Spinal cord (tissue), 10 donors: Measurements from ENCODE around the gene IQSEC2. TPM values are rescaled to one million over a fixed set of nuclear protein-coding genes. Genes with fewer than 3 reads are reported as not detected.

Source experiments
- DNase-seq, 6 donors: peaks; one replicate each; pipeline versions ENCODE4 v3.0.0 to v3.0.0-alpha.2; 2013 to 2015; ENCODE audit warnings: low spot score in 6 of 6, low read depth in 4 of 6
- H3K27ac ChIP-seq: one replicate; pipeline ENCODE4 v1.5.1; 2013; ENCODE audit warnings: low read depth, low read length, control low read depth
- H3K27me3 ChIP-seq: one replicate; pipeline ENCODE4 v1.6.1; 2013; ENCODE audit warnings: low read length; ENCODE audit not compliant: control insufficient read depth, insufficient read depth
- H3K36me3 ChIP-seq: one replicate; pipeline ENCODE4 v1.6.1; 2013; ENCODE audit warnings: low read length; ENCODE audit not compliant: control insufficient read depth, insufficient read depth
- H3K4me1 ChIP-seq: one replicate; pipeline ENCODE4 v1.6.1; 2013; ENCODE audit warnings: low read length; ENCODE audit not compliant: control insufficient read depth, insufficient read depth
- H3K4me3 ChIP-seq: one replicate; pipeline ENCODE4 v1.5.1; 2013; ENCODE audit warnings: low read depth, low read length, control low read depth
- H3K9me3 ChIP-seq: one replicate; pipeline ENCODE4 v1.6.1; 2013; ENCODE audit warnings: low read length; ENCODE audit not compliant: control insufficient read depth, insufficient read depth
- WGBS: methylation state at CpG from one replicate; pipeline ENCODE4 v1.1.5; 2013; ENCODE audit warnings: missing lambda C conversion rate; ENCODE audit not compliant: insufficient coverage; 5-methylcytosine and 5-hydroxymethylcytosine counted together
- polyA plus RNA-seq, 2 donors: library from polyadenylated mRNA; unstranded; fragments of 120-200 nt; gene quantifications; one replicate each; pipeline ENCODE4 v1.2.1, GENCODE V29; 2013; ENCODE audit not compliant: insufficient read length in 2 of 2
- total RNA-seq, 2 donors: library from RNA; depleted of rRNA in 1 of 2; stranded (reverse); fragments of 120-200 nt in 1 of 2; fragments of >200 nt in 1 of 2; gene quantifications; one replicate each; pipeline versions ENCODE4 v1.2.3 to v1.2.4, GENCODE V29; 2013 to 2014
- donor health status: healthy.

IQSEC2 gene
- total and polyA plus RNA-seq, 4 donors = 11.8 to 47.8 (median 28.8) TPM

DNA sequence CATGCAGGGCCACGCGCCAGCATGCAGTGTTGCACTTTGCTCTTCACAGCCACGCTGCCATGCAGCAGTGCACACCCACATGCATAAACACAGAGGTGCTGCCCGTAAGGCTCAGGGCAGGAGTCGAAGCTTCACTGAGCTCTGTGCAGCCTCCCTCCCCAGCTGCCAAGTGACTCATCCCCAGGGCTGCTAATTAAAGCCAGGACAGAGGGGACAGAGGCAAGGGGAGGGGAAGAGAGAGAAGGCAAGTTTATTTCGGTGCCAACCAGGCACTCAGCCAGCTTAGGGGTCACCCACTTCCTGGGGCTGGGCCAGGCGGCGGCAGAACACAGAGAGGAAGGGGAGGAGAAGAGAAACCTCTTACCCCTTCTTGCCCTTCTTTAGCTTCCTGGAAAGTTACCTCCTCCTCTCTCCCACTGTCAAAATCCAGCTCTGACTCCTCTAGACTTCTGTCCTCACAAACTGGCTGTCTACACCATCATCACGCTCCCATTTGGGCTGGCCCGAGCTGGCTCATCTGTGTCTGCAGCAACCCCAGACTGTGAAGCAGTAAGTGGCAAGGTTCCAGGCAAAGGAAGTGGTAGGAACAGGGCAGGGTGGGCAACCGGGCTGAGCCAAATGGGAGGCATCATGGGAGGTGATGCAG is 6.2 kb upstream of the IQSEC2 start:
- H3K4me3 ChIP-seq = no peak overlapping the region
- H3K27ac ChIP-seq = peak overlapping the region; percentile 72
- peaks cover 43% of the 10 kb centered on the region for H3K27me3 ChIP-seq
- H3K36me3 ChIP-seq = no peaks in the 10 kb centered on the region
- H3K9me3 ChIP-seq = no peaks in the 10 kb centered on the region
- peaks cover 59% of the 10 kb centered on the region for H3K4me1 ChIP-seq
- 35% methylated on average over 5 of the region's 11 CpGs for WGBS
- peak in 3 of 6 donors; percentile 62 to 84 (median 83) for DNase-seq

DNA sequence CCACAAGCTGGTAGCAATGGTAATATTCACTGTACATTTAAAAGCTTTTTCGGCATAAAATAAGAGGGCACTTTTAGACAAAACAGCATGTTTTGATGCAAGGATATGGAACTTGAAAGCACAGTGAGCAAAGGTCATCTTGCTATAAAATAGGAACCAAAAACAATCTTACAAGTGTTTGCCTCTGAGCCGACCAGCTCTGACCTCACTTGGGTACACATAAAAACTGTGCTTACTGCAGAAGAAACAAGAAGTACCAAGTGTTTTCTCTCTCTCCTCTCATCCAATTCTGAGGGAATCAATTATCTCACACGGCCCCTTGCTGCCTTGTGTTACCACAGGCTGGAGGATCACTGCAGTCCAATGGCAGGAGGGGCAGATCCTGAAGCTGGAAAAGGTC is 4.8 kb upstream of the IQSEC2 start:
- WGBS = 71% methylated on average over 1 of the region's 3 CpGs
- Histone ChIP-seq H3K4me1 (peaks cover 70% of the 10 kb centered on the region), H3K9me3 (no peaks in the 10 kb centered on the region), H3K36me3 (peaks cover under 1% of the 10 kb centered on the region), H3K4me3 (no peak overlapping the region), H3K27me3 (peaks cover 52% of the 10 kb centered on the region), H3K27ac (no peak overlapping the region)
- DNase-seq = no peak

DNA sequence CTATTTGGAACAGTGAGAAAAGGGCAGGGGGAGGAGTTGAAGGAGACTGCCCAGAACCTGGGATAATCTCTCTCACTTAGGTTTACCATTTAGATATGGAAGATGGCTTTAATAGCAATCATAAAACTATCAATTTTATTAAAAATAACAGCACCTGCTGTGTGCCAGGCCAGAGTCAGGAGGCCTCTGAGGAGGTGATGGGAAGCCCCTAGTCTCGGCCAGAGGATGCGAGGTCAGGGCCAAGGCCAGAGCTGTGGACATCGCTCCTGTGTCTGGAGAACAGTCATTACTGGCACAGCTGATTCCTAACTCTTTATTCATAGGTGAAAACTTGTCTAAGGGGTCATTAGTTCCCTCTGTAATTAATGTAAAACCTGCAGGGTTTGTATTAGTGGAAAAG is 4.2 kb upstream of the IQSEC2 start:
- H3K36me3 ChIP-seq = peaks cover 2% of the 10 kb centered on the region
- 67% methylated on average over 2 of the region's 3 CpGs for whole genome bisulfite sequencing

DNA sequence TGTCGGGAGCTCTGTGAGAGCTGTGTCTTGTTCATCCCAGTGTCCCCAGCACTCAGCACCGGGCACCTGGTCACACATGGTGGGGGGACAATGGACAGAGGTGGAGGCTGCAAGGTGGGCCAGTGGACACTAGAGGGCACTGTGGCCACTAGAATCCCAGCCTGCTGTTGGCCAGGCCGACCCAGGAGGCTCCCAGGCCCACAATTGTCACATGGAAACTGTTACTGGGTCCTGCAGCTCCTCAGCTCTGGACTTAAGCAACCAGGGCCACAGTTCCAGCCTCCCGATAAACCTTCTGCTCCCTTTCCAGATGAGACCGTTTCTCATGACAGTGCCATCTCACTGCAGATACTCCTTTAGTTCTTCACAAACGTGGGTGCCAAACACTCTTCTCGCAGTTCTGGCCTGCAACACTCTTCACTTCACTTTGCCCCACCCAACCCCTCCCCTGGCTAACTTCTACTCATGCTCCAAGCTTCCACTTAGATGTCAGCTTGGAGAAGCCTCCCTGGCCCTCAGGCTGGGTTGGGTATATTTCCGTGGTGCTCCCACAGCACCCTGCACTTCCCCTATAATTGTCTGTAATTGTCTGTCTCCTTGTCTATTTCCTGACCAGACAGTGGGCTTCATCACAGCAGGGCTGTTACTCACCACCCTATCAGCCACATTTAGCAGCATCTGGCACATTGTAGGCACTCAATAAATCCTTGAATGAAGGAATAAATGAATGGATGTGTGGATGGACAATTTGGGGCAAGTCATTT is 3.5 kb upstream of the IQSEC2 start:
- Histone ChIP-seq H3K27me3 (peaks cover 53% of the 10 kb centered on the region), H3K4me1 (peaks cover 73% of the 10 kb centered on the region), H3K4me3 (no peak overlapping the region), H3K36me3 (peaks cover 2% of the 10 kb centered on the region), H3K27ac (no peak overlapping the region), H3K9me3 (no peaks in the 10 kb centered on the region)
- DNase-seq = peak in 2 of 6 donors; percentile 70 to 71
- 34% methylated on average over 8 of the region's 8 CpGs for WGBS

More for the DNA sequence above, 4.2 kb upstream of the IQSEC2 start:
- Histone ChIP-seq H3K9me3 (no peaks in the 10 kb centered on the region), H3K4me3 (no peak overlapping the region), H3K27me3 (peaks cover 52% of the 10 kb centered on the region), H3K4me1 (peaks cover 72% of the 10 kb centered on the region), H3K27ac (no peak overlapping the region)
- no peak for DNase-seq

DNA sequence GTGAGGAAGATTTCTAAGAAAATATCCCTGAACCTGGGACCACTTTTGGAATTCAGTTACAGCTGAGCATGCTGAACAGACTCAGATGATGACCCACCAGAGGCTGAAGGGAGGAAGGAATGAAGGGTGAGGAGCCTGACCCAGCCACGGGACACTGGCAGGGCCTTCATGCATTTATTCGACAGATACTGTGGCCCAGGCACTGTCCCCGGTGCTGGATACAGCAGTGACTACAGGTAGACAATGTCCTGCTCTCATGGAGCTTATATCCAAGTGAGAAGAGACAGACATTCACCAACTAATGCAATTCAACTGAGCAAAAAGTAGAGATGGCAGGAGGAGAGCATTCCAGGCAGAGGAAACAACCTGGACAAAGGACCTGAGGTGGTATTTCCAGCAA is 2.2 kb upstream of the IQSEC2 start:
- H3K9me3 ChIP-seq = no peaks in the 10 kb centered on the region
- H3K27me3 ChIP-seq = peaks cover 54% of the 10 kb centered on the region
- DNase-seq = no peak
- H3K27ac ChIP-seq = no peak overlapping the region
- H3K4me3 ChIP-seq = no peak overlapping the region
- peaks cover 2% of the 10 kb centered on the region for H3K36me3 ChIP-seq
- 60% methylated on average over 3 of the region's 3 CpGs for WGBS
- H3K4me1 ChIP-seq = peaks cover 60% of the 10 kb centered on the region

DNA sequence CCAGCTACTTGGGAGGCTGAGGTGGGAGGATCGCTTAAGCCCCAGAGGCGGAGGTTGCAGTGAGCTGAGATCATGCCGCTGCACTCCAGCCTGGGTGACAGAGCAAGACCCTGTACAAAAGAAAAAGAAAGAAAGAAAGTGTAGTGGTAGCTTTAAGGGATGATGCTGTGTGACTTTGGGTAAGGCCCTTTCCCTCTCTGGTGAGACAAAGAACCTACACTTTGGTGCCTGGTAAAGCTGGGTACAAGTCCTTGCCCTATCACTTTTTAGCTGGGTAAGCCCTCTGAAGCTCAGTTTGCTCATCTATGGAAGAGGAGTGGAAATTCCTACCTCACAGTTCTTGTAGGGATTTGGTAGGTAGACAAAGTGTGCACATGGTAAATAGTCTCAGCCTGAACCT is 1.7 kb upstream of the IQSEC2 start:
- no peaks in the 10 kb centered on the region for H3K9me3 ChIP-seq
- H3K36me3 ChIP-seq = peaks cover 2% of the 10 kb centered on the region
- H3K4me3 ChIP-seq = no peak overlapping the region
- H3K27ac ChIP-seq = no peak overlapping the region
- DNase-seq = no peak
- WGBS = 100% methylated on average over 3 of the region's 3 CpGs
- H3K4me1 ChIP-seq = peaks cover 56% of the 10 kb centered on the region
- peaks cover 54% of the 10 kb centered on the region for H3K27me3 ChIP-seq

DNA sequence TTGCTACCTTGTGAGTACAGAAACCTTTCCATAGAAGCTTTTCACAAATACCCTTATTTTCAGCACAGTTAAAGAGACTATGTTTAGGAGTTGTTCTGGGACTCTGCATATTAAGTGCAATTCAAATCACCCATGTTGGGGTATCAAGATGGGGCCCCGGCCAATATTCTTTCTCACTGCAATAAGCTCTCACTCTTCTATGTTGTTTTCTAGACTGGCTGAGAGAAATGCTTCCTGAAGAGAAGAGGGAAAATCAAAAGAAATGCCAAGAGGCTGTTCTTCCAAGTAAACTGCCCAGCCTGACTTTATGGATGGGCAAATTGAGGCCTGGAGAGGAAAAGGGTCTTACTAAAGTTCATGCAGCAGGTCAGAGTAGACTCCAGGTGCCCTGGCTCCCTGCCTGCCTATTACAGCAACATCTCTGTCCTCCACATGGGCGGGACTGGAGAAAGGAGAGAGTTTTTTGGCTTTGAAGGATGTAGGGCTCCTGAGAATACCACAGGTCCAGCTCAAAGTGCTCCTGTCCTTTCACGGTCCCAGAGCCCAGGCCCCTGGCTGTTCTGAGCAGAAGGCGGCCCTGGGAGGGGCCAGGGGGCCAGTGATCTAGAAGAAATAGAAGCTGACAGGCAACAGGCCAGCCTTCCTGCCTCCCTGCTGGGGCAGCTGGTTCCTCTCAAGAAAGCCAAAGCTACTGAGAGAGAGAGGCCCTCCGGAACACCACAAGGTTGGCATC is 745 bp upstream of the IQSEC2 start:
- Histone ChIP-seq H3K27me3 (peaks cover 47% of the 10 kb centered on the region), H3K9me3 (no peaks in the 10 kb centered on the region), H3K4me3 (no peak overlapping the region), H3K27ac (peak overlapping the region; percentile 69), H3K36me3 (peaks cover 2% of the 10 kb centered on the region), H3K4me1 (peaks cover 46% of the 10 kb centered on the region)
- peak in 1 of 6 donors; percentile 43 for DNase-seq
- WGBS = 24% methylated on average over 3 of the region's 5 CpGs

DNA sequence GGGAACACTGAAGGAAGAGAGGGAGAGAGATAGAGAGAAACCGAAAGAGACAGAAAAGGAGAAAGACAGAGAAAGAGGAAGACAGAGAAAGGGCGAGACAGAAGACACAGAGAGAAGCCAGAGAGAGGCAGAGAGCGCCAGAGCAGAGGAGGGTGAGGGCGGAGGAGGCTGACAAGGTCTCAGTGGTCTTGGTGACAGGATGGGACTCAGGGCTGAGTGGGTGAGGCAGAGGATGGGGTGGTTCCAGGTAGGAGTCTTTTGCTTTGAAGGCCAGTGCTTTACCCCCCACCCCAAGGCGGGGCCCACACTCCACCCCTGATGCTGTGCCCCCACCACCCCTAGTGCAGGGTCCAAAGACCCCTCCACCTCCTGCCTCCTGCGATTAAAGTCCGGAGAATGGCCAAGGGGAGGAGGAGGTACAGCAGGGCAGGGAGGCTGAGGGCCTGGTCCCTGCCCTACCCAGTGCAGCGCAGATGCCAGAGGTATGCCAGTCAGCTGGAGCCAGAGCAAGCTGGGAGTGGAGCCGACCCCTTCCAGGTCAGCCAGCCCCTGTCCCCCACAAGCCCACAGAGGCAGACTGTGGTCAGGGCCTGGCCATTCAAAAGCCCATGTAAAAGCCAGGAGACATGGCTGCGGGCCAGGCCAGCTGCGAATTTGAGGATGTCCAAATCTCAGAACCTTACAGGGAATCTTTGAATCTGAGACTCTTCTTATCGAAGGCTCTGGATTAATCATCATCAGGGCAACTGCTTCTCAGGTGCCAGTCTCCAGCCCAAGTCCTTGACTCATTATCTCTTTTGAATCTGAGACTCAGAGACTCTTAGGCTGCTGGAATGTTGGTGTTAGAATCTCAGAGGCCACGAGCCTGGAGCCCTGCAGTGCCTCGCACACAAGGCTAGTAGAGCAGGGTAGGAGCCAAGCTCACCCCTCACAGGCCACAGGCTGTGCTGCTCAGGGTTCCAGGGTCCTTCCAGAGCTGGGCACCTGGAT is 758 bp downstream of the IQSEC2 start:
- Histone ChIP-seq H3K36me3 (peaks cover 2% of the 10 kb centered on the region), H3K9me3 (no peaks in the 10 kb centered on the region), H3K27ac (peak overlapping the region; percentile 69), H3K4me3 (peak overlapping the region; percentile 16), H3K4me1 (peaks cover 36% of the 10 kb centered on the region), H3K27me3 (peaks cover 45% of the 10 kb centered on the region)
- WGBS = 62% methylated on average over 11 of the region's 14 CpGs
- DNase-seq = peak in 1 of 6 donors; percentile 38
